GM18907 (cell line): ENCODE measurements around the gene CAMK2D.

Source experiments
- ATAC-seq: cut with Tn5 transposase; IDR thresholded peaks from one replicate; pipeline ENCODE4 v1.9.1; 2021; ENCODE audit warnings: mild to moderate bottlenecking, moderate library complexity; ENCODE audit not compliant: unreplicated experiment

Gene CAMK2D

DNA sequence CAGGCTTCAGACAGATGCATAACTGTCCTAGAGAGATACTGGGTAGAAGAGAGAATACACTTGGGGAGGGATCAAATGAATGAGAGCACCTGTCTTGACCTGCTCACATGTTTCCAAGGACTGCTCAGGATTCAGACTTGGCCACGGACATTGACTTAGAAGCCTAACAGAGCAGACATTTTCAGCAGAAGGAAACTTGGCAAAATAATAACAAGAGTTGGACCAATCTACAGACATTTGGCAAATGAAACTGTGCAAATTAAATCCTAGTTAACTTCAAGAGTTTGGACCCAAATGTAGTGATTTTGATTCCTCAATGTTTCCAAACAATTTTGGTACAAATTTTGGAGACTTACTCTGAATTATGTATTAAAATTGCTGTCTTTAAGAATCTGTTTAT lies 223.9 kb downstream of the CAMK2D start:
- no peak for ATAC-seq

DNA sequence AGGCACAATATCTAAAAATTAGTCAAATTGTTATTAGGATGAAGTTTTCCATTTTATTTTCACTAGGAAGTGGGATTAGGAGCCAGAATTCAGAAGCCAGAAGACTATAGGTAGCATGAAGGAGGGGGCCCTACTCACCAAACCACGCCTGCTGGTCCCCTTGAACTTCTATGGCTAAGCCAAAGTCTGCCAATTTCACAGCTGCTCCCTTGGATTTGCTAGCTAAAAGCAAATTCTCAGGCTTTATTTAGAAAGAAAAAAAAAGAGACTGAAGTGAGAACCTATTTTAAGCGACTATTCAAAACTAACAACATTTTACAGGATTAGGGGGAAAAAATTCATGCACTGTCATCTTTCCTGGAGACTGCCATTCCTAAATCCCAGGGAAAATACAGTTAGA lies 224.3 kb downstream of the CAMK2D start:
- no peak for ATAC-seq

DNA sequence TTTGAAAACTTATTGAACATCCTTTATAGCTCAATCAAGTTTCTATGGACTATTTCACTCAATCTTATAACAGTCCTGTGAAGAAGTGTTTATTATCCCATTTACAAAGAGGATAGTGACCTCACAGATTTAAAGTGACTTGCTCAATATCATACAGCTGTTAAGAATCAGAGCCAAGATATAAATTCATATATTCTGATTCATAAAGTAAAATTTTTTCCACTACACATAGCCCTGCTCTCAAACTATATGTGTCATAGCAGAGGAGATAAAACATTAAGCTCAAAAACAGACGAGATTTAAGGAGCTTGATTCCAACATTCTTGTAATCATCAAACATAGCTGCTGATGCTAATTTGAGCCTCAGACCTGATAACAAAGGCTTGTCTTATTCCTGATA lies 226.8 kb downstream of the CAMK2D start:
- no peak for ATAC-seq

DNA sequence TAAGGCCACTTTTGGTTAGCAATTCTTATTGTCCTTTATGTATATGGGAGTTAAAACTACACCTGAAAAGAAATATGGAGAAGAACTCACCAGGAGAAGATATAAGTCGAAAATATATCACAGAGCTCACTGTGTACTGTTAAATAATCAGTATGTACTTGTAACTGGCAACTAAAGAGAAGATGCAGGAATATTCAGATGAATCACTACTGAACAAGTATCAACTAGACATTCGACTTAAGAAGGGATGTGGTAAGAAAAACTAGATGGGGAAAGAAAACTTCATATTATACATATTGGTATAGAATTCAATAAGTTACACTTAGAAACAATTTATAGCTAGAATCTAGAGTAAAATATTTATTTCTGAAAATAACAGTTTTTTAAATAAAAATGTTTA lies 230.0 kb downstream of the CAMK2D start:
- no peak for ATAC-seq

DNA sequence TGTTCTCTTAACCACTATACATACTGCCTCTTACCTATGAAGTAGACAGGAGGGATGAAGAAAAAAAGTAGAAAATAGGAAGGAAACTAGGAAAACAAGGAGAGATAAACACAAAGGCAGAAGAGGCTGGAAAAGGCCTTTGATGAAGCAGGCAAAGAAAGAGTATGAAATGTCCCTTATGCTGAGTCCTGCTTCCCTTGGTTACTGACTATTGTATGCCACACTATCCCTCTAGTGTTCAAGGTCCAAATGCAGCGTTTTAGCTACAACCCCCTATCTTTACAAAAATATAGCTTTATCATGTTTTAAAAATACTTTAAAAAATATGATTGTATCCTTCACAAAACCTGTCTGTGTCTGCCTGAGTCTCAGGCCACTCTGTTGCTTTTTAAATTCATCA lies 233.1 kb downstream of the CAMK2D start:
- no peak for ATAC-seq

DNA sequence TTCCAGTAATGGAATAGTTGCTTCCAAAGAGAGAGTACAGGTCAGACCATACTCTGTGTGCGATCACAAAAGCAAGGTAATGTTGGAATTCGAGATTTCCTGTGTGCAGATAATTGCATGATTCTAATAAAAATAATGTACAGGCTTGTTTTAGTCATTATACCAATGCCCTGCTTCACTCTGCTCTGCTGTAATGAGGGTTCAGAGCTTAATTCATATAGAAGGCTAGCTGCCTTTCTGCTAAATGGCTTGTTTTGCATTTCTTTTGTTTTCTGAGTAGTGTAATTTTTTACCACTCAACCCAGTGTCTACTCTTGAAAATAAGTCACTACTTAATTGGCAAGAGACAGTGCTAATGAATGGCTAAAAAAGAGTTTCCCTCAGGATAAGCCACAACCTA lies 236.0 kb downstream of the CAMK2D start:
- ATAC-seq, result no peak

DNA sequence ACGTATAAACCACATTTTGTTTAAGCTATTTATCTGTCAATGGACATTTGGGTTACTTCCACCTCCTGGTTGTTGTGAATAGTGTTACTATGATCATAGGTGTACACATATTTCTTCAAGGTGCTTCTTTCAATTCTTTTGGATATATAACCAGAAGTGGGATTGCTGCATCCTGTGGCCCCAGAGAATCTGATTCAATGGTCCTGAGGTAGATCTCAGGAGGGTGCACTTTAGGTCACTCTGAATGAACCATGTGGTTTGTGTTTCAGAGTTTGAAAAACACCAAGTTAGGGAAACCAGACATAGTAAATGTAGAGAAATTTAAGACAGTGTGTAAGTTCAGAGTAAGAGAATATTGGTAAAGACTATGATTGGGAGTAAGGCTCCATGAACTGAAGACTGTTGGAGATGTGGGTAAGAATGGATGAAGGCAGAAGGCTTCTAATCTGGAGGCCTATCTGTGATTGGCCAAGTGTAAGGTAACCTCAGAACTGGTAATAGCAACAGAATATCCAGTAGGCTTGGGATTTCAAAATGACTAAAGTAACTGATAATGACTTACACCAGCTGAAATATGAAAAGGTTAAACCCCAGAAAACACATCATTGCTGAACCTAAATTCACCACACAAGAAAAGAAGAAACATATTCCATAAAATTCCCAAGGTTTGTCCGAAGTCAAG lies 236.9 kb downstream of the CAMK2D start:
- ATAC-seq, result peak; percentile 52

DNA sequence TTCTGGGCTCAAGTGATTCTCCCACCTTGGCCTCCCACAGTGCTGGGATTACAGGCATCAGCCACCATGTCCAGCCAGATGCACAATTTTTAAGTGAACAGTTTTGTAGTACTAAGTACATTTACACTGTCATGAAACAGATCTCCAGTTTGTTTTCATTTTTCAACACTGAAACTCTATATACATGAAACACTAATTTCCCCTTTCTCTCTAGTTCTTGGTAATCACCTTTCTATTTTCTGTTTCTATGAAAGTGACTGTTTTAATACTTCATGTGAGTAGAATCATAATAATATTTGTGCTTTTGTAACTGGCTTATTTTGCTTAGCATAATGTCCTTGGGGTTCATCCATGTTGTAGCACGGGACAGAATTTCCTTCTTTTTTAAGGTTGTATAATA lies 237.4 kb downstream of the CAMK2D start:
- ATAC-seq, result peak; percentile 94

DNA sequence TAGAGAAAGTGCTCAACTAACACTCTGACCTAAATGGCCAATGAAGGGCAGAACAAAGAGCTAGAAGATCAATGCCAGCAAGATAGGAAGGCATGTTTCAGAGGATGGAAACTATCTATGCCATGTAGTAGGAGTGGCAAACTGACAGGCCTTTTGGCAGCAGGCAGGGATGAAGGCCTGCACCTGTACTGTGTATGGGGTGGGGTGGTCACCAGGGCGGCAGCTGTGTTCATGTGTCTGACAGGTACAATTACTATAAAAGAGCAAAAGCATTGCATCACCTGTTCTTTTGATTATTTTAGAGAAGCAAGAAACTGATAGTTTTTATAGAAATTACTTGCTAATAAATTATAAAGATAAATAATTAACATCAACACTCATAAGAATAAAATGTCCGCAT lies 239.1 kb downstream of the CAMK2D start:
- no peak for ATAC-seq

DNA sequence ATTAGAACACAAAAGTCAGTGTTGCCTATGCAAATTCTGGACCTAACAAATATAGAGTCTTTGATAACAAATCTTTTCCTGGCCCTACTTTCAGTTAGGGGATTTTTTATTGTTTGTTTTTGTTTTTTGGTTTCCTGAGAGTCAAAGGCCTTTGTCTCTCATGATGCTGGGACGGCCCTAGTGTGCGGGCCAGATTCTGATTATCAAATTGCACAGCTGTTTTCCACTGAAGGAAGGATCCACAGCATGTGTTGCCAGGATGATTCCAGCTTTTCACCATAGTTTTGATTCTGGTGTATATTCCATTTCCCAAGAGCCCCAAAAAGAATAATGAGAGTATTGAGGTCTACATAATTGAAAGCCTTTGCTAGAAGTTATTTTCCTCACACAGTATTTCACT lies 248.2 kb downstream of the CAMK2D start:
- no peak for ATAC-seq

DNA sequence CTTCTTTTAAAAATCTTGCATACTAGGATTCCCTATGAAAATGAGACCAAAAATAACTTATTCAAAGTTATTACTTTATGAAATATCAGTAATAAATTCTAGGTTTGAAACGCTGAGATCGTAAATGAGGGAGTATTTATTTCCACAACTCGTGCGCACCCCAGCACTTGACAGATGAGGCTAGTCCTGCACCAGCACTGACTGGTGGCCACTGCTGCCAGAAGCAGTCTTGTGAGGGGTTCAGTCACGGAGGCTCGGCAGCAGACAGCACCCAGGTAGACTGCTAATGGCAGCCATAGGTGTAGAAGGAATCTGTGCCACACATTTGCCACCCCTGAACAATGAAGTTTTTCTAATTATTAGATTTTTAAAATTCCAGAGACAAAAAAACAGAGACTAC lies 248.7 kb downstream of the CAMK2D start:
- no peak for ATAC-seq

DNA sequence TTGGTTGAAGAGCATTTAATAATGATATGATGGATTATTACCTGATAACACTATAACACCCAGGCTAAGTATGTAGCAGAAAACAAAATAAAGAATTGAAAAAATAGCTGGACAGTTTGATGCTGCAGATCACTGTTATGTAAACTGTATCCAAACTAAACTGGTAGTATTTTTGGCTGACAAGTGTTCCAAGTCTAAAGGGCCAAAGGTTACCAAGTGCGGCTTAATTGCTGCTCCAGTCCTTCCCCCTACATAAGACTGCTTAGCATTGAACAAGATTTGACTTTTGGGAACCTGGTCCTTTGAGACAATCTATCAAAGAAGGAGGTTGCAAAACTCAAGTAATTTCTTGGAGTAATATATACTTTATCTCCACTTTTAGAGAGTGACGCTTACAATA lies 249.6 kb downstream of the CAMK2D start:
- no peak for ATAC-seq

DNA sequence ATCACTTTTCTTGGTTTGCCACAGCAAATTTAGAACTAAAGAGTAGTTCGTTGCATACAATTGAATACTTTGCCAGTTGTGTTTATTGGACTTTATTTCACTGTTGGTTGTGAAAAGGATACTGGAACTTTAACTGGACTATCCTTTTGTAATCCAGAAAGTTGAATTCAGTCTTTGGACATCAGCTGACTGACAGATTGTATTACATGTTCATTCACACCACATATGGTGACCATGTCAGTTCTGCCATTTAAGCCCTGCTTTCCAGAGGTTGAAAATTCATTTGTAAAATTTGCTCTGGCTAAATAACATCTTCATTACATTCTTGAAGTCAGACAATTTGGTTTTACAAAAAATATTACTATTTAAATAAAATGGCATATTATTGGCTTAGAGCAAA lies 251.7 kb downstream of the CAMK2D start:
- ATAC-seq, result no peak

DNA sequence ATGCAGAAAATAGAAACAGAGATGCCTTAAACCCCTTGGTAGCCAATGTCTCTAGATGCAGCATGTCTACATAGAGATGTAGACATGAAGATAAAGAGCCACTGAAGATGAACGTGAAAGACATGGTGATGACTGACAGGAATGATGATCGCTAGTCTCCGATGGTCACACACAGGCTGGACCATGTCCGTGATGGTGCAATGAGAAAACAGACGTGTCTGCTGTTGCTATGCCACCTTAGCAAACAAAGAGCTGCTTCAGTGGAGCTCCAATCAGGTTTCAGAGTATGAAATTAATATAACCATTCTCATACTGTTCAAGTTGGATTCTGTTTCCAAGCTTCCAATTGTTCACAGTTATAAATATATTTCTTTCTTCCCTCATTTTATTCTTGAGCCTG lies 256.5 kb downstream of the CAMK2D start:
- no peak for ATAC-seq

DNA sequence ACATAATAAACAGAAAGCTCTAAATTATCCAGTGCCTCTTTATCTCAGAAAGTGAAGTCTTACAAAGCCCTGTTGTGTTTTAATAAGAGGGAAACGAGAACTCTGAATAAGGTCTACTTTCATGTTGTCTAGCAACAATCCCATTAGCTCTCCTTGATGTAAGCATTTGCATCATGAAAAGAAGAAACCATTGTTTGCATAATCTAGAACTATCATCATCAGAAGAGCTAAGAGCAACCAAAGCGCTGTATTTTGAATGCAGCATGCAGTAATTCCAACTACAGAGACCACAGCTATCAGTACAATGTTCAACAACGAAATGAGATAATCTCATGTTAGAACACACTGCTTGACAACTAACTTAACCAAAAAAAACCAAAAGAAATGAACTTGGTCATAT lies 257.1 kb downstream of the CAMK2D start:
- ATAC-seq, result no peak

DNA sequence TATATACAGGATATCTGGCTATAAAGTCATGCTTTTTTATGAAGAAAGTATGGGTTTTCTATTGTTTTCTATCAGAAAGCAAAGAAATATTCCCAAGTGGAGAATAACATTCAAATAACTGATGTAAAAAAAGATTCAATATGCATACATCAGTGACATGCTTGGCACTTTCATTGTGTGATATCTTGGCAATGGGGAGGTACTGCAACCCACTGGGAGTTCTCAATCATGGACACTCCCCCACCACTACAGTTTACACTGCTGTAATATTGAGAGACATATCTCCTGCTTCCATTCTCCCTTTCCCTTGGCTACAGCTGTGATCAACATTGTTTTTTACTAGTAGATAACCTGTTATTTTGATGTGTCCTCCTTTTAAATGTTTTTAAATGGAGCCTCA lies 257.8 kb downstream of the CAMK2D start:
- no peak for ATAC-seq

DNA sequence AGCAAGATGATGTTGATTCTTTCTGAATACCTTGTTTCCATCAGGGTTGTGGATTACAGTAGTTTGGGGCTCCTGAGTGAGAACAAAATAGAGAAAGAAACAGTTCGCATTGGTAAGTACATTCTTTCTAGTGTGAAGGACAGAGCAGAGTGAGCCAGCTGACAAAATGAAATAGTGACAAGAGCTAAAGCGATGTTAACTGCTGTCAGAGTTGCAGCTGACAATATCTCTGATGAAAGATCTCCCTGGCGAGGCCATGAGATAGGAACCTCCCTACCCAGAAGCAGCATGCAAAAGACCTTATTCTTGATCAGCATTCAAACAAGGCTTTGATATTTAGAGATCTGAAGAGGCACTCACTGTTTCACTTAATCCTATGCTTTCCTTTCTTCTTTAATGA lies 258.6 kb downstream of the CAMK2D start:
- no peak for ATAC-seq

DNA sequence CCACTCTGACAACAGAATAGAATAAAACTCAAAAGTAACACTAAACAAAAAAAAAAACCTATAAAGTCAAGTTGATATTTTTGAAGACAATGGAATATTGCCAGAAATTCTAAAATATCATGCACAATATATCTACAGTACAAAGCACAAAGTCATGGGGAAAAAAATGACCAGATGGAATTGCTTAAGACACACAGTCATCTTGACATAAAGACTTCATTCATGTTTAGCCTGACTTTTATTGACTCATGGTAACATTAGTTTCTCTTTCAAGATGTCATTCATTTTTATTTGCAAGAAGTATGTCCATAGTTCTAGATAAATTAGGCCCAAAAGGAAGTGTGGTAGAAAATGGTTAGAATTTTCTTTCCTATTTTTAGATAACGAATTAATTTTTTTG lies 259.1 kb downstream of the CAMK2D start:
- ATAC-seq, result no peak

DNA sequence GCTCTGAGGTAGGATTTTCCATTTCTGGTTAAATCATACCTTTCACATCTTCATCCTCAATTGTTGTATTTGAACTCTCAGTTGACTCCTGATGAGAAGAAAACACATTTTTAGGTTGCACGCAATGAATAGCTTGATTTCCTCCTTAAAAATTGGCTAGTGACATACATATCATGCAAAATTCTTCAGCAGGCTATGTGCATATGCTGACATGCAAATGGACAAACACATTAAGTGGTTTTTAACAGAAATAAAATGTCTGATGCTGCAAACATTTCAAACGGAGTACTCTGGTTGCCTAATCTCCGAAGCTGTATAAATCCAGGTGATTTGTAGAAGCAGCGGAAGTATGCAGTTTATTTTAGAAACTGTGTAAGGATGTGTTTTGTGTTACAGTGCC lies 261.1 kb downstream of the CAMK2D start:
- ATAC-seq, result no peak

DNA sequence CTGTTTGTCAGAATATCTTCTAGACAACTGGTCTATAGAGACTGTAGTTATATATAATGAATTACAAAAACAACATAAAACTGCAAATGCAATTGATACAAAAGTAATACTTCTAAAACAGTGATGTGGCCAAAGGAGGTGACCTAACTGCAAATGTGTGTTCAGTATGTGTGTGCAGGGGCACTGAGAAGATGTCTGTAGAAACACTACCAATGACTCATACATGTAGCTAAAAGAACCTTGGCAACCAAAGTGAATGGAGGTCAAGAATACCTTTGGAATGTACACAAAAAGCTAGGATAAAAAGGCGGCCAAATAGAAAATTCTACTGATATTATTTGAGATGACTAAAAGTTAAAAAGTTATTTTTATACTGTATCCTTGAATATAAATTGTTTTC lies 261.8 kb downstream of the CAMK2D start:
- ATAC-seq, result no peak

DNA sequence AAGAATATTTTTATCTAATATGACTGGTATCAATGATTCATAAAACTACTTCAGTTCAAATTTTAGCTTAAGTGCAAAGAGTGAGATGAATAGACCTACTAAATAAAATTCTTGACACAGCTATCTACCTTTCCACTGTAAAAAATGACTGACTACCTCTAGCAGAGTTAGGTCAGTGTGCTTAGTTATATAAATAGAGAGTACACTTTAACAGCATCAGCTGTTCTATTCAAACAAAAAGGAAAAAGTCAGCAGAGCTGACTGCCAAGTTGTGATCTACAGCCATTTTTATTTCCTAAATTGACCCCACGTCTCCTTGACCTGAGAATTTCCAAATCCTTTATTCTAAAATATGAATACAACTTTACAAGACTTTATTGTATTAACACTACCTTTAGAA lies 262.4 kb downstream of the CAMK2D start:
- ATAC-seq, result no peak

DNA sequence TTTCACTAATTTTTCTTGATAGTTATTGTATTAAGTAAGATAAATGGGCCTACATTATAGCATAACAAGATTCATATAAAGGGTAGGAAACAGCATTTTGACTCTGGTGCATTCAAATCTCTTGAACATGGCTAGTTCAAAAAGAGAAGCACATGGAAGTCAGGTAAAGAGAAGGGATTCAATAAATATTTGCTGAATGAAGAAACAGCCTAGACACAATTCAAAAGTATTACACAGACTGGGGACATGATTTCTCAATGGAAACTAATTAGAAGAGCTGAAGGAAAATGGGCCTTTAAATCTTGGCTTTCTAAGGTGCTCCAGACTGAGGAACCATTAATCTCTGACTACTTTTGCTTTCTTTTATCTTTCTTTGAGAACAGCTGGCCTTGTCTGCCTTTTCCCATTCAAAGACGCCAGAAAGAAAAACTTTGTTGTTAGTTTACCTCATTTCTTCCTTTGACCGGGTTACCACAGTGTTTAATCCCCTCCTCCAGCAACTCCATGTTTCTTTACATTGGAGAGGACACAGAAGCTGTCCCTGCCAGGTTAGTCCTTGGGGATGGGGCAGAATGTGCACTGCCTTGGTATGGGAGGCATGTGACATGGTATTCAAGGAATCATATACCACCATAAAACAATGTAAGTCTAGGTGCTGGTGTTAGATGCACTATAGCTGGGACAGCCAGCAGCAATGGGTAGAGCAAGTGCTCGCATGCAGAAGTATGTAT lies 264.2 kb downstream of the CAMK2D start:
- no peak for ATAC-seq

DNA sequence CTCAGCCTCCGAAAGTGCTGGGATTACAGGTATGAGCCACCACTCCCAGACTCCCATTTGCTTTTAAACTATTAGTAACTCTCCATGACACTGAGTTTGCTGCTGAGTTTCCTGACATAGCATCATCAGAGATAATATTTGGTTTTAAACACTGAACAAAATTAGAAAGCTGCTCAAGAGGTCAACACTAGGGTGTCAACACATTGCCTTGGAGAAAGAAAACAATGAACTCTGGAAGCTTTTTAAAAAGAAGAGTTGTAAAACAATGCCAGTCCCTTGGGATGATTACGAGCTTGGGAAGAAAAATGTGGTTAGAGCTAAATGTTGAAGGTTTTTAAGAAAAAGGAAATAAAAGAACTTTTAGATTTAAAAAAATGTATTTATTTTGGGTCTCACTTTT lies 264.8 kb downstream of the CAMK2D start:
- no peak for ATAC-seq
